SK-N-MC (cell line): ENCODE results near the gene SMIM24.

Experiments
- EZH2 ChIP-seq: fragments of 200-600 bp; sonication (generic); IDR thresholded peaks from one replicate; pipeline ENCODE4 v1.6.1; 2017; ENCODE audit warnings: antibody characterized with exemption
- FOXP2 ChIP-seq: optimal IDR thresholded peaks from 2 replicates; pipeline ENCODE3; 2011; ENCODE audit warnings: mild to moderate bottlenecking, moderate library complexity; ENCODE audit not compliant: insufficient read depth; ENCODE audit errors: extremely low read length, control extremely low read depth
- POLR2AphosphoS5 ChIP-seq: IDR thresholded peaks from 2 replicates; pipeline ENCODE4 v1.6.1; 2012; ENCODE audit warnings: mild to moderate bottlenecking, low read depth, low read length, borderline replicate concordance

- no peak for TF ChIP-seq FOXP2
- no peak for TF ChIP-seq POLR2AphosphoS5
- TF ChIP-seq EZH2: no peak
Observed at GRCh38 chr19:3507371-3508120, 27.2 kb upstream of the SMIM24 start.
